Measurements from ENCODE around the gene MFAP2.
"Not testable (repeated sequence)": the region's sequence is repeated elsewhere in the genome, so short reads cannot be mapped to it uniquely, and the experiment has no call there.

MFAP2 gene

DNA sequence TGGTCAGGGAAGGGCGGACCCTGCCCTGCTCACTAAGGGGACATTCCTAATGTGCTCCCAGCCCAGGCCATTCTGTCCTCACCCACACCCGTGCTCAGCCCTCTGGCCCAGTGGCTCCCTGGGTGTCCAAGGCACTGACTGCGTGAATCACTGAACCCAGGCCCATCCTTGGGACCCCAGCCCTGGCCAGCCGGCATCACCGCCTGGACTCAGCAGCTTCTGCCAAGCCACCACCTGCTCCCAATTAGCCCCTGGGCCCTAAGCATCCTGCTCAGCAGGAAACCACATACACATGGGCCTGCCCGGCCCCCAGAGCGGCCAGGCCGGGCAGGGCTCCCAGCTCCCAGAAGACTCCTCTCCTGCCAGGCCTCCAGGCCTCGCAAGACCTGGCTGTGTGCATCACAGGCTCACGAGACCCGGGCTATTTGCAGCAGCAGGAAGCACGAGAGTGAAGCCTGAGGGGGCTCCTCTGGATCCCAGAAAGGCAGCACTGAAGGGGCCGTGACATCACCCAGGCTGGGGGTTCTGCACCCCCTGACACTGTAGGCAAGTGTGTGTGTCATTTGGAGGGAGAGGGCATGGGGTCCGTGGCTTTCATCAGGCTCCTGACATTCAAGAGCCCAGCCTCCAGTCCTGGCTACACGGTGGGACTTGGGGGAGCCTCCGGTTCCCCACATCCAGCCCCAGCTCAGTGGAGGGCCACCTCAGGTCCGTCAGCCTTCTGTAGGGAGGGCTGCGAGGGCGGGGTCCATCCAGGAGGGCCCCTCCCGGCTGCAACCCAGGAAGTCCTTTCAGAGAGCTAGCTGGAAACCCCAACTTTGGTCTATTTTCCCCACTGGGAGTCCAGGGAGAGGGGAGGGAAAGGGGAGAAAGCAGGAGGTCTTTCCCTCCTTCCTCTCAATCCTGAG, 1.6 kb downstream of the MFAP2 start:
- no peak for DNase-seq

DNA sequence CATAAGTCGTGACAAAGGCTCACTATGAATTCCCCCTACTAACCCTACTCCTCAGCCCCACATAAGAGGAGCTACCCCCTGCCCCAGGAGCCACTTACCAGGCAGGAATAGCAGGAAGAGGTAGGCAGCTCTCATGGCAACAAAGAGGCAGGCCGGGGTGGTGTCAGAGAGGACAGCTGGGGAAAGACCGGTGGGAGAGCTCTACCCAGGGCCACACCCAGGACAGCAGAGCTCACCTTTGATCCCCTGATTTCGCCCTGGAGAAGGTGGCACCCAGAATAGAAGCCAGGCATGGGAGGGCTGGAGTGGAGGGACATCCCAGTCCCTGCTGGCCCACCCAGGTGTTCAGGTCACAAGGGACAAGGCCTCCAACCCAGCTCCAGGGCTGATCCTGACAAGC, 2.3 kb downstream of the MFAP2 start:
- no peak for DNase-seq

DNA sequence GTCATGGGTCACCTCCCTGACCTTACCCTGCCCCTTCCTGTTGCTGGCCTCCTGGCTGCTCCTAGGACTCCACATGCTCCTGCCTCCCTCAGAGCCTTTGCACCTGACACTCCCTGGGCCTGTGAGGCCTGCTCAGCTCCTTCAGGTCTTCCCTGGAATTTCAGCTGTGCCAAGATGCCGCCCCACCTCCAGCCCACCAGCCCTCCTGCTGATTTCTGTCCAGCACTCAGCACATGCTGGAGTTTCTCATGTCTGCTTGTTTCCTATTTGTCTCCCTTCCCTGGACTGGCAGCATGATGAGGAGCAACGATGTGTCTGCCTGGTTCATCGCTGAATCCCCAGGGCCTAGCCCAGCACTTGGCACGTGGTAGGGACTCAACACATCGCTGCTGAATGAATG, 3.0 kb downstream of the MFAP2 start:
- DNase-seq, result no peak

DNA sequence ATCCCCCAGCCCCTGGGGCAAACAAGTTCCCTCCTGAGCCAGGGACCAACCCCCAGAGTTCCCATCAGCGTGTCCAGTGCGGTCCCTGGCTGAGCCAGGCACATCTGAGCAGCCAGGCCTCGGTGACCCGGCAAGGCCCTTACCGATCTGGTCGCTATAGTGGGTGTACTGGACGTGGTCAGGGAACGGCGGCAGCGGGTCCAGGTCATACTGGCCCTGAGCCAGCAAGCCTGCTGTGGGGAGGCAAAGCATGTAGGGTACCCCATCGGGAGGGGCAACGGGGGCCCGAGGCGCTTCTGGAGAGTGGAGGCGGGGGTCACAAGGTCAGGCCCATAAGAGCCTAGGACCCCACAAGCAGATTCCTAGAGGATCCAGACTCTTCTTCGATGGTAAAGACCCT, 3.5 kb downstream of the MFAP2 start:
- no peak for DNase-seq

DNA sequence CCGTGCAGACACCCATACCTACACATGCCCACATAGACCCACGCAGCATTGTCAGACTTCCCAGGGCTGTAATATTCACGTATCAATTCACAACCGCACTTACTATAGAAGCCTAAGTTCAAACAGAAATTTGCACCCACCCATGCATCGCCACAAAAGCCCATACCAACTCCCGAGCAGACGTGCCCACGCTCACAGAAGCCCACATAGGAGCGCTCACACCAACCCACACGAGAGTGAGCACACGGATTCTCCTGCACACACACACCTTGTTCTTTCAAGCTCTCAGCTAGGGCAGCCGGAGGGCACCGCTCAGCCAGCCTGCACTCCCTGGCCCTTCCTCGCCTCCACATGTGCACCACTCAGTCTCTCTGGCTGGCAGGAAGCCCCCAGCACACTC, 4.6 kb downstream of the MFAP2 start:
- DNase-seq, result no peak

DNA sequence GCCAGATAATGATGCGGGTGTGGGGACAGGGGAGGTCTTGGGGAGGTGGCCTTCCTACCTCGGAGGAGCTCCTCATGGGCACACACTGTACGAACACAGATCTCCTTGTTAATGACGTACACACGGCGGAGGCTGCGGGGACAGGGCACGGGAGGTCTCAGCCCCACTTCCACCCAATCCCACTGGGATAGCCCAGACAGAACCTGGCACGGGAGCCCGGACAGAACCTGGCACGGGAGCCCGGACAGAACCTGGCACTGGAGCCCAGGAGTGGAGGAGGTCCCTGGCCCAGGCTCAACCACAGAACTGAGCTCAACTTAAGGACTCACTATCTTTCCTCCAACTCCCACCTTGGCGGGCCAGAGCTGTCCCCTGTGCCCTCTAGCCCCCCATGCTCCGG, 5.2 kb downstream of the MFAP2 start:
- no peak for DNase-seq

DNA sequence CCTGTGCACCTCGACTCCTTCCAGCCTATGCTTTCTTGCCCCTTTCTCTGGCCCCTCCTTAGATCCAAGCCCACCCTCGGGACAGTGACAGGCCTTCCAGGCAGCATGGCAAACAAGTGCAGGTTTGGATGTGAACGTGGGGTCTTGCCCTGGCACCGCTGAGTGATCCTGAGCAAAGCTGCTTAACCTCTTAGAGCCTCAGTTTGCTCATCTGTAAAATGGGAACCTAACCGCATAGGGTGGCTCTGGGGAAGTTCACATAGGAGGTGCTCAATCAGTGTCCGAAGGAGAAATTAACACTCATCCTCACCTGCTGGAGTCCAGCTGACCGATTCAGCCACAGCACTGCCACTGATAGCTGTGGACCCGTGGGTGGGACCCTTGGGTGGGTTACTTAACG, 7.2 kb downstream of the MFAP2 start:
- DNase-seq, result no peak

DNA sequence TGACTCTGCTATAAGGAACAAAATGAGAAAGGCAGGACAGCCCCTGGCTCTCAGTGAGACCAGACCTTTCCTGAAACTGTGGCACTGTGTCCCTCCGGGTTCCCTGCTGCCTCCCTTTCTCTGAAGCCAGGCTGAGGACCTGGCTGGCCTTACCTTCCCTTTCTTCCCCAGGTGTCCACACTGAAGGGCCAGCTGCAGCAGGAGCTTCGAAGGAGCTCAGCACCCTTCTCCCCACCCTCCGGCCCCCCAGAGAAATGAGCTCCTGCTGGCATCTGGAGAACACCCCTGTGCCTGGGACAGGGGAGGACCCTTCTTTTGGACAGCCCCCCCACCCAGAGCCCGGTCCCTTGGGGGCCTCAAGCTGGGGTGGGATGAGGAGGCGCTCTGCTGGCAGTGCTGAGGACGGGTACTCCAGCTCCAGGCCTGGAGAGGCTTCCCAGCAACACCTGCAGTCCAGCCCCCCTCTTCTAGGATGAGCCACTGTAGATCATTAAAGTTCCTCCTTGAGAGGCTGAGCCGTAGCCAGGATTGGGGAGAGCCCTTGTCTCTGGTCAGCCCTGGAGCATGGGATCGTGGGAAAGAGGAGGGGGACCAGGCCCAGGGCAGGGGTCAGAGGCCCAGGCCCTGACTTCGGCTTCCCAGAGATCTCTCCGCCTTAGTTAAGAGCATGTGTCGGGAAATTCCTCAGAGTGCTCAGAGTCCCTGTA, 8.1 kb downstream of the MFAP2 start:
- DNase-seq, result no peak

DNA sequence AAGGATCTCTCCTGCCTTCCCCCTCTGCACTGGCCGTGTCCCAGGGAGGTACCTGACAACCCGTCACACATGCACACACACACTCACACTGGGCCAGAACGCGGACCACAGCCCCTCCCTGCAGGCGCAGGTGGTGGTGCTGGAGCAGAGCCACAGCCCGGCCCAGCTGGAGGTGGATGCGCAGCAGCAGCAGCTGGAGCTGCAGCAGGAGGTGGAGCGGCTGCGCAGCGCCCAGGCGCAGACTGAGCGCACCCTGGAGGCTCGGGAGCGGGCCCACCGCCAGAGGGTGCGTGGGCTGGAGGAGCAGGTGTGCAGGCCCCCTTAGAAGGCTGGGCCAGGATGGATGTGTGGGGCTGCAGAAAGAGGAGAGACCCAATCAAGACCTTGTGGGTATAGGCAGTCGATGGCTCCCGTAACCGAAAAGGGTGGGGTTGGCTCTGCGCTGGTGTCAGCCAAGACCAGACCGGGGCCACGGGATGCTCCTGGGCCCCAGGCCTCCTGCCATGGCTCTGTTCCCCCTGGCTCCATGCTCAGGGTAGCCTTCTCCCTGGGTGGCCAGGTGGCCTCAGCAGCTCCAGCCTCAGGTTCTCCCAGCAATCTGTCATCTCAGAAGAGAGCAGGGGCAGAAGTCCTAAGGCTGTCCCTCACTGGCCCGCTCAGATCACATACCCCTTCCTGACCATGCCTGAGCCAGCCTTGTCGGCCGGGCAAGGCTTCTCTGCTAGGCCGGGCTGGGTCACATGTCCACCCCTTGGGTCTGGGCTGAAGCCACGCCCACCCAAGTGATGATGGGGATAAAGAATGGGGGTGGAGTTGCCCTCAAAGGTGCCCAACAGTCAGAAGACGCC, 8.9 kb downstream of the MFAP2 start:
- DNase-seq, result no peak

DNA sequence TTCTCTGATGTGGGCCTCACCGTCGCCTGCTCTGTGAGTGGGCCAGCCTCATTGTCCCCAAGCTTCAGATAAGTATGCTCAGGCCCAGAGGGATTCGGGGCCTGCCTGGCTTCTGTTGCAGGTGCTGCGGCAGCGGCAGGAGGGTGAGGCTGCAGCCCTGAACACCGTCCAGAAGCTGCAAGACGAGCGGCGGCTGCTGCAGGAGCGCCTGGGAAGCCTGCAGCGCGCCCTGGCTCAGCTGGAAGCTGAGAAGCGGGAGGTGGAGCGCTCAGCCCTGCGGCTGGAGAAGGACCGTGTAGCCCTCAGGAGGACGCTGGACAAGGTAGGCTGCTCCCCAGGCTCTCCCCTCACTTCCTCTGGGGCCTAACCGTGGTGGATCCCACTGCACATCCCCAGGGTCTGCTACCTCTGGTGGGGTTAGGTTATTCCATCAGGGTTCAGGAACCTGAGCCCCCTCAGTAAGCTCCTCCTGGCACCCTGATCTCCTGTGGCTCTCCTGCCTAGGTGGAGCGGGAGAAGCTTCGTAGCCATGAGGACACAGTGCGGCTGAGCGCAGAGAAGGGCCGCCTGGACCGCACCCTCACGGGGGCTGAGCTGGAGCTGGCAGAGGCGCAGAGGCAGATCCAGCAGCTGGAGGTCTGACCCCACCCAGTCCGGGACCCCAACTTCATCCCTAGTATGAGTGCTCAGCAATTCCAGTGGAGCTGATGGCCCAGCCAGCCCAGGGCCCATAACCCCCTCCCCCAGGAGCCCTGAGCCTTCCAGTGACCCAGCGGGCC, 10.1 kb downstream of the MFAP2 start:
- DNase-seq, result no peak

DNA sequence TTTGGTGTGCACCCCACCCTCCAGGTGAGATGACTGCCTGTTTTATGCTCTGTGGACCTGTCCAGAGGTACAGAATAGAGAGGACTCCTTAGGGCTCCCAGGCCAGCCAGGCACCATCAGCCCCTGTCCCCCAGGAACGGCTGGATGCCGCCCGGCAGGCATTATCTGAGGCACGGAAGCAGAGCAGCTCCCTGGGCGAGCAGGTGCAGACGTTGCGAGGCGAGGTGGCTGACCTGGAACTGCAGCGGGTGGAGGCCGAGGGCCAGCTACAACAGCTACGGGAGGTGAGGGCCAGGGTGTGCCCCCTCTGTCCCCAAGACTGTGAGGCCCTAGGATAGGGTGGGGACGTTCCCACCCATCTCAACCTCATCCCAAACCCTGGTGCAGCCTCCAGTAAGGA, 10.8 kb downstream of the MFAP2 start:
- no peak for DNase-seq

DNA sequence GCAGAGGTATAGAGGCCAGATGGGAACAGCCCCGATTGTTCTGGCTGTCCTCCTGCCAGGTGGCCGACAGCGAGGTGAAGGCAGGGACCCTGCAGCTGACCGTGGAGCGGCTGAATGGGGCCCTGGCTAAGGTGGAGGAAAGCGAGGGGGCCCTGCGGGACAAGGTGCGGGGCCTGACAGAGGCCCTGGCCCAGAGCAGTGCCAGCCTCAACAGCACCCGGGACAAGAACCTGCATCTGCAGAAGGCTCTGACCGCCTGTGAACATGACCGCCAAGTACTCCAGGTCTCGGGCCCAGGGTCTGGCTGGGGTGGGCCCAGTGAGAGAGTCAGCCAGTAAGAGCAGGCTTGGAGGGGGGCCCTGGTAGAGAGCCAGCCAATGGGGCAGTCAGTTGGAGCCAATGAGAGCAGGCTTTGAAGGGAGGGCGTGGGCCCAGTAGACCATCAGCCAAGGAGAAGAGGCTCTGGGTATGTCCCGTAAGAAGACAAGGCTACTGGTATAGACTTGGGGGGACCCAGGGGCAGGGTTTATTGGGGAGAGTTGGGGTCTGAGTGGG, 11.3 kb downstream of the MFAP2 start:
- DNase-seq, result no peak

DNA sequence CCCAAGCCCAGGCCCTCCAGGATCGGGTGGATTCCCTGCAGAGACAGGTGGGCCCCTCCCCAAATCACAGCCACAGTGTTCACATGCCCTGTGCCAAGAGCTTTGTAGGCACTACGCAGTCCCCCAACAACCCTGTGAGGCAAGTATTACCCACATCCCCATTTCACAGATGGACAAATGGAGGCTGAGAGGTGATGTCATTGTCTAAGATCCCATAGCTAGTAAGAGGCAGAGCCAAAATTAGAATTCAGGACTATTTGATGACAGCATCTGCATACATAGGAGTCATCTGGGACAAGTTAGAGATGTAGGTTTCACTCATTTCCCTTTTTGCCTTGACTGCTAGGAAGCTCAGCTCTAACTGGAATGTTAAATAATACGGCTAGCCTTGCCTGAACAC, 12.0 kb downstream of the MFAP2 start:
- no peak for DNase-seq

DNA sequence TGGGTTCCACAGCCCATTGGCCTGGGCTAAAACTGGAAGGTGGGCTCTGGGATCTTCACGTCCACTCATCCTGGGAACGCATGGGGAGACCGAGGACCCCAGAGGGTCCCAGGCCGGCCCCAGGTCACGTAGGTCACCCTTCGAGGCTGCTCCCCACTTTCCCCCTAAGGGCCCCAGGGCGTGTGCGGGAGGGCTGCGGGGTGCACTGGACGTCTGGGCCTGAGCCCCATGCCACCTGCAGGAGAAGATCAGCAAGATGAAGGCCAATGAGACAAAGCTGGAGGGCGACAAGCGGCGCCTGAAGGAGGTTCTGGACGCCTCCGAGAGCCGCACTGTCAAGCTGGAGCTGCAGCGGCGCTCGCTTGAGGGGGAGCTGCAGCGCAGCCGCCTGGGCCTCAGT, 12.5 kb downstream of the MFAP2 start:
- DNase-seq, result no peak

DNA sequence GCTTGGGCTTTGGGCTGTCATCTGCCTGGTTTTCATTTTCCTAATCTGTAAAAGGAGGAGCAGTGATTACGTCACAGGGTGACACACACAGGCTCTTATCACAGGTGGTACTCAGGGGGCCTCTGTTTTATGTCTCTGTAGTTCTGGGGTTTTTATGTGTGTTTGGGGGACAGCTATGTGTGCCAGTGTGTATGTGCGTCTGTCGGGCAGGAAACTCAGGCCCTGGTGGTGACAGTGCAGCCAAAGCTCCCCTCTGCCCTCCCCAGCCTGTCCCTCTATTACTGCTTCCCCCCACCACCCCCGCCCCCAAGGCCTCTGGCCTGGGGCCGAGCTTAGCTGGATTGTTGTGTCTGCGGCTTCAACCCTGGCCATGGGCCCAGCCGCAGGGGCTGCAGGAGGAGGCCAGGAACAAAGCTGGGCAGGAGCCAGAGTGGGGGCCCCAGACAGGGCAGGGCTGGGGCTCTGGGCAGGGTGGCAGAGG, 13.3 kb downstream of the MFAP2 start:
- no peak for DNase-seq

DNA sequence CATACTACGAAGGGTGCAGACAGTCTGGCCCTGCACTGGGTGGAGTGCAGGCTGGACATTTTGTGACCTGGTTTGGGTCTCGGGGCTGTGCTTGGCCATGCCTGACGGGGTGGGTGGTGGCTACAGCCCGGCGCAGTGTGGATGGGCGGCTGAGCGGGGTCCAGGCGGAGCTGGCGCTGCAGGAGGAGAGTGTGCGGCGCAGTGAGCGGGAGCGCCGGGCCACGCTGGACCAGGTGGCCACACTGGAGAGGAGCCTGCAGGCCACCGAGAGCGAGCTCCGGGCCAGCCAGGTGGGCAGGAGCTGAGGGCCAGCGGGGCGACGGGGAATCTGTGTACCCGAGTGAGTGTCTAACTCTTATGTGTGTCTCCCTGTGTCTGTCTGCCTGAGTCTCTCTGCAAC, 14.1 kb downstream of the MFAP2 start:
- no peak for DNase-seq

DNA sequence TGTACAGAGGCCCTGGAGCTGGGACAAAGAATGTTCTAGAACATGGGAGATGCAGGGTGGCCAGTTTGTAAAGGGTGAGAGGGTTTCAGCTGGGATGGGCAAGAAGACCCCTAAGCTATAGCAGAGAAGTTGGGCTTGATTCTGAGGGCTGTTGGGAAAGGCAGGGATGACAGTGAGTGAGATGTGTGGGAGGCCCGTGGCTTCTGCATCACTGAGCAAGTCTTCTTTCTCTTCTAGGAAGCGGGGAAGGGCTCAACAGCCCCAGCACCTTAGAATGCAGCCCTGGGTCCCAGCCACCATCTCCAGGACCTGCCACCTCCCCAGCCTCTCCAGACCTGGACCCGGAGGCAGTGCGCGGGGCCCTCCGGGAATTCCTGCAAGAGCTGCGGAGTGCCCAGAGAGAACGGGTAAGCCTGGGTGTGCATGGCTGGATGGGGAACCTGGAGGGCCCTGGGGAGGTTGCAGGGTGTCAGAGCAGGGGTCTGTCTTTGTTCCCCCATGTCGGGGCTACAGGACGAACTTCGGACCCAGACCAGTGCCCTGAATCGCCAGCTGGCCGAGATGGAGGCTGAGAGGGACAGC, 14.8 kb downstream of the MFAP2 start:
- DNase-seq, result no peak

DNA sequence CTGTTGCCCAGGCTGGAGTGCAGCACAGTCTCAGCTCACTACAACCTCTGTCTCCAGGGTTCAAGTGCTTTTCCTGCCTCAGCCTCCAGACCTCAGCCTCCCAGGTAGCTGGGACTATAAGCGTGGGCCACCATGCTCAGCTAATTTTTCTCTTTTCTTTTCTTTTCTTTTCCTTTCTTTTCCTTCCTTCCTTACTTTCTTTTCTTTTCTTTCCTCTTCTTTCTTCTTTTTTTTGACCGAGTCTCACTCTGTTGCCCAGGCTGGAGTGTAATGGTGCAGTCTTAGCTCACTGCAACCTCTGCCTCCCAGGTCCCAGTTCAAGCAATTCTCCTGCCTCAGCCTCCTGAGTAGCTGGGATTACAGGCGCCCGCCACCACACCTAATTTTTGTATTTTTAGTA, 16.3 kb downstream of the MFAP2 start:
- DNase-seq, result not testable (repeated sequence)

DNA sequence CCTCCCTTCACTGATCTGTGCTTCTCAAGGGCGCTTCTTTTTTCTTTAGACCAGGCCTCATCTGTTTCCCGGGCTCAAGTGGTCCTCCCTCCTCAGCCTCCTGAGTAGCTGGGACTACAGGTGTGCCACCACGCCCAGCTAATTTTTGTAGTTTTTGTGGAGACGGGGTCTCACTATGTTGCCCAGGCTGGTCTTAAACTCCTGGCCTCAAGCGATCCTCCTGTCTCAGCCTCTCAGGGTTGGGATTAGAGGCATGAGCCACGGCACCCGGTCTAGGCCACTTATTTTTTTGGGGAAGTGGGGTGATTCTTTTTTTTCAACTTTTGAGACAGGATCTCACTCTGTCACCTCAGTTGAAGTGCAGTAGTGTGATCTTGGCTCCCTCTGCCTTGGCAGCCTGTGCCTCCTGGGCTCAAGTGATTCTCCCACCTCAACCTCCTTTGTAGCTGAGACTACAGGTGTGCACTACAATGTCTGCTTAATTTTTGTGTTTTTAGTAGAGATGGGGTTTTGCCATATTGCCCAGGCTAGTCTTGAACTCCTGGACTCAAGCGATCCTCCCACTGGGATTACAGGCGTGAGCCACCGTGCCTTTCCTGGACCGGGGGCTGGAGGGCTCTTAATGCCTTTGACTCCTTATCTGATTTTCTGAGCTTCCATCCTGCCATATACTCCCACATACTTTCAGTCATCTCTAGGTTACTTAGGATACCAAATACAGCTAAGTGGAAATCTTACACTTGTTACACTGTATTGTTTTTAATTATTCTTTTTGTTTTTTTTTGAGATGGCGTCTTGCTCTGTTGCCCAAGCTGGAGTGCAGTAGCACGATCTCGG, 18.9 kb downstream of the MFAP2 start:
- DNase-seq, result no peak

DNA sequence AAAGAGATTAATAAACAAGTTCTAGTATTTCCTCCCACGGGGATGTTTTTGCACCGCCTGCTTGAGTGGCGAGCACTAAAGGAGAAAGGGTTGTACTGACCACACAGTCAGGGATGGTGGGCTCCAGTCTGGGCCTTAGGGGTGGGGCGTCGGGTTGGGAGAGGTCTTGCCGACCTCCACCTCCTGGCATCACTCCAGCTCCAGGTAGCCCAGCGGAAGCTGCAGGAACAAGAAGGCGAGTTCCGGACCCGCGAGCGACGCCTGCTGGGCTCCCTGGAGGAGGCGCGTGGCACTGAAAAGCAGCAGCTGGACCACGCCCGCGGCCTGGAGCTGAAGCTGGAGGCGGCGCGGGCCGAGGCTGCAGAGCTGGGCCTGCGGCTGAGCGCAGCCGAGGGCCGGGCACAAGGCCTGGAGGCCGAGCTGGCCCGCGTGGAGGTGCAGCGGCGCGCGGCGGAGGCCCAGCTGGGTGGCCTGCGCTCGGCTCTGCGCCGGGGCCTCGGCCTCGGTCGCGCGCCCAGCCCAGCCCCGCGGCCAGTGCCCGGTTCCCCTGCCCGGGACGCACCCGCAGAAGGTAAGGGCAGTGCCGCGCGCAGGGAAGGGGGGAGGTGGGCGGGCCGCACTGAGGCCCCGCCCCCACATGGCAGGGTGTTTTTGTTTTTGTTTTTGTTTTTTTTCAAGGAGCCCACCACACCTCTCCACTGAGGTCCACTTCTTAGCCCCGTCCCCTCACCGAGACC, 19.7 kb downstream of the MFAP2 start:
- peak; percentile 73 for DNase-seq

Data from HCEC 1CT (cell line).